WTC11 (cell line): ENCODE measurements around the gene PCDHAC1. TPM values are rescaled to one million over a fixed set of nuclear protein-coding genes. Genes with fewer than 3 reads are reported as not detected.

Experiments
- ATAC-seq: fragments of 200-7000 bp; cut with Tn5 transposase; 2 replicates; pipeline ENCODE4 v1.10.0; 2021; ENCODE audit warnings: mild to moderate bottlenecking, moderate library complexity
- CTCF ChIA-PET: fragments of 300-600 bp; sonication (Branson Sonifier 250); formaldehyde crosslinking; loops from one replicate; lab custom pipeline; 2021; ENCODE audit warnings: antibody characterized with exemption; lab: Charles Lee
- POLR2A ChIA-PET: fragments of 350-600 bp; sonication (Branson Sonifier 250); formaldehyde crosslinking; loops from one replicate; lab custom pipeline; 2021; ENCODE audit warnings: antibody characterized with exemption; lab: Charles Lee
- DNase-seq: peaks from one replicate; pipeline ENCODE4 v3.0.0; 2021; ENCODE audit warnings: low spot score
- H3K27ac Mint-ChIP-seq: 2 replicates; pipeline ENCODE4 v1.8.0; 2021; ENCODE audit warnings: mixed read lengths
- H3K27me3 Mint-ChIP-seq: 2 replicates; pipeline ENCODE4 v1.8.0; 2021; ENCODE audit warnings: low read depth, mild to moderate bottlenecking, moderate library complexity, mixed read lengths
- H3K36me3 Mint-ChIP-seq: 2 replicates; pipeline ENCODE4 v1.8.0; 2021; ENCODE audit warnings: mixed read lengths
- H3K4me1 Mint-ChIP-seq: 2 replicates; pipeline ENCODE4 v1.8.0; 2022; ENCODE audit warnings: mixed read lengths
- H3K4me3 Mint-ChIP-seq: 2 replicates; pipeline ENCODE4 v1.8.0; 2021; ENCODE audit warnings: mild to moderate bottlenecking, moderate library complexity, mixed read lengths
- H3K9me3 Mint-ChIP-seq: 2 replicates; pipeline ENCODE4 v1.8.0; 2021; ENCODE audit warnings: mixed read lengths
- EMX1 ChIP-seq: fragments of 250-450 bp; sonication (Bioruptor Pico); IDR thresholded peaks from 2 replicates; pipeline ENCODE4 v1.8.0; 2021; ENCODE audit warnings: mild to moderate bottlenecking
- ERG ChIP-seq: fragments of 250-450 bp; sonication (Bioruptor Pico); IDR thresholded peaks from 2 replicates; pipeline ENCODE4 v1.8.0; 2021; ENCODE audit warnings: mild to moderate bottlenecking
- FOXP1 ChIP-seq: sonication (generic); formaldehyde crosslinking; IDR thresholded peaks from 2 replicates; pipeline ENCODE4 v1.8.0; 2022; ENCODE audit warnings: missing genetic modification reagents, mild to moderate bottlenecking, moderate library complexity, borderline replicate concordance
- IRF1 ChIP-seq: sonication (generic); formaldehyde crosslinking; IDR thresholded peaks from 2 replicates; pipeline ENCODE4 v1.8.0; 2023; ENCODE audit warnings: missing genetic modification reagents
- IRF2 ChIP-seq: sonication (generic); formaldehyde crosslinking; IDR thresholded peaks from 2 replicates; pipeline ENCODE4 v1.8.0; 2022; ENCODE audit warnings: low read depth, missing genetic modification reagents, borderline replicate concordance
- OVOL2 ChIP-seq: fragments of 250-450 bp; sonication (Bioruptor Pico); IDR thresholded peaks from 2 replicates; pipeline ENCODE4 v1.9.0; 2021; ENCODE audit warnings: mild to moderate bottlenecking, borderline replicate concordance
- PRRX2 ChIP-seq: fragments of 250-450 bp; sonication (Bioruptor Pico); IDR thresholded peaks from 2 replicates; pipeline ENCODE4 v1.8.0; 2021; ENCODE audit warnings: mild to moderate bottlenecking
- total RNA-seq: library from RNA; stranded (reverse); gene quantifications from 3 replicates; pipeline ENCODE4 v1.2.3, GENCODE V29; 2021

The PCDHAC1 gene
- total RNA-seq, 1 experiment from 2014 or later, result 8.4 TPM

- no peak overlapping the region for H3K4me3 Mint-ChIP-seq
Measured at GRCh38 chr5:140978983-140979382, 52.9 kb downstream of the PCDHAC1 start.

More at GRCh38 chr5:140978983-140979382, 52.9 kb downstream of the PCDHAC1 start:
- Mint-ChIP-seq H3K9me3 (no peaks in the 10 kb centered on the region), H3K27ac (no peak overlapping the region), H3K27me3 (no peaks in the 10 kb centered on the region), H3K36me3 (peaks cover 6% of the 10 kb centered on the region), H3K4me1 (peaks cover 26% of the 10 kb centered on the region)
- ATAC-seq (no peak), DNase-seq (no peak)
- ChIA-PET CTCF (interaction anchor here (1.3 to 1.5 kb wide), 2 partner anchors 52 to 53 kb away, joined by 3 to 4 read pairs; partner anchors contain the start of gene PCDHAC1), POLR2A (no interaction called here)
- TF ChIP-seq IRF2 (CRISPR knock-in tag), result no peak
- no peak for TF ChIP-seq FOXP1 (CRISPR knock-in tag)
- no peak for TF ChIP-seq ERG
- TF ChIP-seq IRF1, result no peak
- no peak for TF ChIP-seq EMX1
- TF ChIP-seq OVOL2 (CRISPR knock-in tag), result no peak
- TF ChIP-seq PRRX2 (CRISPR knock-in tag), result no peak

Other genes starting within 250 kb of the PCDHAC1 start
- gene HARS1, start 234.9 kb upstream of the PCDHAC1 start, total RNA-seq, result 51.9 to 55.6 TPM (median 52.5 TPM) in 3 replicates
- gene HARS2, start 234.8 kb upstream of the PCDHAC1 start, total RNA-seq, result 26.8 to 28.9 TPM (median 27.7 TPM) in 3 replicates
- gene ZMAT2, start 225.9 kb upstream of the PCDHAC1 start, total RNA-seq, result 50.3 to 57.2 TPM (median 54.7 TPM) in 3 replicates
- 2.2 to 2.7 TPM (median 2.4 TPM) in 3 replicates for gene PCDHA1, start 140.2 kb upstream of the PCDHAC1 start, total RNA-seq
- gene PCDHA2, start 131.4 kb upstream of the PCDHAC1 start, total RNA-seq, result 2.0 to 2.4 TPM (median 2.1 TPM) in 3 replicates
- 3.3 to 3.4 TPM (median 3.3 TPM) in 3 replicates for gene PCDHA3, start 125.2 kb upstream of the PCDHAC1 start, total RNA-seq
- 5.4 to 6.3 TPM (median 5.6 TPM) in 3 replicates for gene PCDHA4, start 119.2 kb upstream of the PCDHAC1 start, total RNA-seq
- 0.85 to 0.94 TPM (median 0.90 TPM) in 3 replicates for gene PCDHA5, start 104.7 kb upstream of the PCDHAC1 start, total RNA-seq
- 2.0 to 2.4 TPM (median 2.4 TPM) in 3 replicates for gene PCDHA6, start 98.3 kb upstream of the PCDHAC1 start, total RNA-seq
- gene PCDHA7, start 92.0 kb upstream of the PCDHAC1 start, total RNA-seq, result 2.3 to 2.7 TPM (median 2.4 TPM) in 3 replicates
- gene PCDHA8, start 85.1 kb upstream of the PCDHAC1 start, total RNA-seq, result 0.85 to 1.3 TPM (median 1.3 TPM) in 3 replicates
- 1.1 to 1.5 TPM (median 1.4 TPM) in 3 replicates for gene PCDHA9, start 77.9 kb upstream of the PCDHAC1 start, total RNA-seq
- 10.8 to 12.0 TPM (median 11.6 TPM) in 3 replicates for gene PCDHA10, start 70.4 kb upstream of the PCDHAC1 start, total RNA-seq
- gene PCDHA11, start 57.3 kb upstream of the PCDHAC1 start, total RNA-seq, result 5.8 to 8.7 TPM (median 7.9 TPM) in 3 replicates
- 9.6 to 10.7 TPM (median 10.1 TPM) in 3 replicates for gene PCDHA12, start 51.0 kb upstream of the PCDHAC1 start, total RNA-seq
- gene PCDHA13, start 44.2 kb upstream of the PCDHAC1 start, total RNA-seq, result 2.4 to 3.8 TPM (median 3.0 TPM) in 3 replicates
- gene PCDHAC2, start 40.2 kb downstream of the PCDHAC1 start, total RNA-seq, result 6.7 to 11.3 TPM (median 7.9 TPM) in 3 replicates
- 0.09 to 0.13 TPM (median 0.11 TPM) in 3 replicates for gene PCDHB1, start 125.1 kb downstream of the PCDHAC1 start, total RNA-seq
- 22.9 to 26.2 TPM (median 23.1 TPM) in 3 replicates for gene PCDHB2, start 168.3 kb downstream of the PCDHAC1 start, total RNA-seq
- 4.7 to 6.4 TPM (median 5.1 TPM) in 3 replicates for gene PCDHB3, start 174.2 kb downstream of the PCDHAC1 start, total RNA-seq
- gene PCDHB4, start 195.5 kb downstream of the PCDHAC1 start, total RNA-seq, result 2.3 to 2.6 TPM (median 2.3 TPM) in 3 replicates
- gene PCDHB5, start 208.9 kb downstream of the PCDHAC1 start, total RNA-seq, result 6.8 to 12.5 TPM (median 8.5 TPM) in 3 replicates
- gene PCDHB6, start 223.8 kb downstream of the PCDHAC1 start, total RNA-seq, result 0.23 to 0.37 TPM (median 0.24 TPM) in 3 replicates
- gene PCDHB7, start 246.3 kb downstream of the PCDHAC1 start, total RNA-seq, result 0.17 to 0.27 TPM (median 0.23 TPM) in 3 replicates